Caco-2 (cell line): Measurements from ENCODE around the gene GPER1. TPM values are rescaled to one million over a fixed set of nuclear protein-coding genes. Genes with fewer than 3 reads are reported as not detected.

Experiments
- BruUV-seq: library from RNA; stranded (reverse); fragments of 400-500 nt; replicated peaks from 2 replicates; lab custom pipeline; 2021; lab: Mats Ljungman, UMichigan
- CTCF ChIA-PET: fragments of 300-600 bp; sonication (Branson Sonifier 250); formaldehyde crosslinking; loops from one replicate; lab custom pipeline; 2022; ENCODE audit warnings: antibody characterized with exemption; lab: Charles Lee
- POLR2A ChIA-PET: fragments of 300-600 bp; sonication (Branson Sonifier 250); formaldehyde crosslinking; loops from one replicate; lab custom pipeline; 2022; ENCODE audit warnings: antibody characterized with exemption; lab: Charles Lee
- DNase-seq, 2 experiments: peaks; one replicate each; pipeline versions ENCODE4 v3.0.0 to v3.0.0-alpha.2; 2020 to 2022
- H3K27me3 ChIP-seq: replicated peaks from 2 replicates; pipeline ENCODE4 v1.6.0; 2011; ENCODE audit warnings: low read length; ENCODE audit not compliant: control insufficient read depth, insufficient read depth
- H3K36me3 ChIP-seq: 2 replicates; pipeline ENCODE4 v1.5.1; 2011; ENCODE audit warnings: low read length; ENCODE audit not compliant: control insufficient read depth, insufficient read depth
- H3K4me1 ChIP-seq: fragments of 250-450 bp; sonication (Bioruptor Pico); 2 replicates; pipeline ENCODE4 v1.5.1; 2020; ENCODE audit warnings: mild to moderate bottlenecking
- H3K4me3 ChIP-seq: 2 replicates; pipeline ENCODE4 v1.5.1; 2011; ENCODE audit warnings: low read depth, mild to moderate bottlenecking, control low read depth, low read length
- H3K9me3 ChIP-seq: fragments of 250-450 bp; sonication (Bioruptor Pico); 2 replicates; pipeline ENCODE4 v1.5.1; 2020; ENCODE audit warnings: mild to moderate bottlenecking, moderate library complexity
- H3K27ac Mint-ChIP-seq: one replicate; pipeline ENCODE4 v1.8.0; 2022; ENCODE audit warnings: mixed read lengths; ENCODE audit not compliant: unreplicated experiment
- H3K27me3 Mint-ChIP-seq: one replicate; pipeline ENCODE4 v1.8.0; 2022; ENCODE audit warnings: mixed read lengths; ENCODE audit not compliant: insufficient read depth, unreplicated experiment
- H3K36me3 Mint-ChIP-seq: one replicate; pipeline ENCODE4 v1.8.0; 2022; ENCODE audit warnings: mild to moderate bottlenecking, mixed read lengths; ENCODE audit not compliant: insufficient read depth, unreplicated experiment
- H3K4me1 Mint-ChIP-seq: one replicate; pipeline ENCODE4 v1.8.0; 2022; ENCODE audit warnings: low read depth, mixed read lengths; ENCODE audit not compliant: unreplicated experiment
- H3K4me3 Mint-ChIP-seq: one replicate; pipeline ENCODE4 v1.8.0; 2022; ENCODE audit warnings: mild to moderate bottlenecking, moderate library complexity, mixed read lengths; ENCODE audit not compliant: unreplicated experiment
- H3K9me3 Mint-ChIP-seq: one replicate; pipeline ENCODE4 v1.8.0; 2022; ENCODE audit warnings: mixed read lengths; ENCODE audit not compliant: unreplicated experiment
- intact Hi-C: fragments of 100-400 bp; cut with micrococcal nuclease; formaldehyde crosslinking; loops from one replicate; pipeline ENCODE4 v1.10.0; 2022; ENCODE audit not compliant: unreplicated experiment
- total RNA-seq: library from RNA; stranded (reverse); gene quantifications from 2 replicates; pipeline ENCODE4 v1.2.3, GENCODE V29; 2022
- TF ChIP-seq, protein P1 (sequence below), 2 experiments: fragments of 200-600 bp in 1 of 2; IDR thresholded peaks; 1 replicate in 1 of 2; 2 replicates in 1 of 2; pipeline versions ENCODE4 v1.5.1 to v1.8.0; 2011 to 2022; ENCODE audit warnings: antibody characterized with exemption in 1 of 2, control low read depth in 1 of 2, inconsistent platforms in 1 of 2, low read depth in 1 of 2, low read length in 1 of 2, mild to moderate bottlenecking in 1 of 2, moderate library complexity in 1 of 2; ENCODE audit not compliant: insufficient read depth in 1 of 2, severe bottlenecking in 1 of 2, unreplicated experiment in 1 of 2

GPER1 gene
- total RNA-seq, 1 experiment from 2014 or later: 0.25 TPM

DNA sequence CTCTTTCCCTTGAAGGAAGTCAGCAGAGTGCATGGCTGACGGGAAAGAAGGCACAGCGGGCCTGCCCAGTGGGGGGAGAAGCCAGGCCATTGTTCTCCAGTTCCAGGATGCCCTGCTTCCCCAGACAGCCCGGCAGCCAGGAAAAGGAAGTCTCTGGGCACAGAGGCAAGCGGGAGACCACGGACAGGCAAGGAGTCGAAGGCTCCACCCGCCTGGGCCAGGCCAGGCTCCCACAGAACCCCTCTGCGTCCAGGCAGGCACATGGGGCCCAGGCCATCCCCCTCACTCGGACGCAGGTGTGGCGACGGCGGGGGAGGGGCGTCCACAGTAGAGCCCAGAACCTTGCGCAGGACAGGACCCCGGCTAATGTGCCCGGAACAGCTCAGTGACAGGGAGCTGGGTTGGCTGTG lies 34.9 kb upstream of the GPER1 start:
- no peaks in the 10 kb centered on the region for H3K27me3 ChIP-seq
- no TSS peak for BruUV-seq
- Mint-ChIP-seq H3K4me1 (no peaks in the 10 kb centered on the region), H3K27ac (no peak overlapping the region), H3K4me3 (no peak overlapping the region), H3K27me3 (no peaks in the 10 kb centered on the region), H3K9me3 (no peaks in the 10 kb centered on the region), H3K36me3 (peaks cover 9% of the 10 kb centered on the region)
- no peaks in the 10 kb centered on the region for H3K9me3 ChIP-seq
- TF ChIP-seq, protein P1, sequence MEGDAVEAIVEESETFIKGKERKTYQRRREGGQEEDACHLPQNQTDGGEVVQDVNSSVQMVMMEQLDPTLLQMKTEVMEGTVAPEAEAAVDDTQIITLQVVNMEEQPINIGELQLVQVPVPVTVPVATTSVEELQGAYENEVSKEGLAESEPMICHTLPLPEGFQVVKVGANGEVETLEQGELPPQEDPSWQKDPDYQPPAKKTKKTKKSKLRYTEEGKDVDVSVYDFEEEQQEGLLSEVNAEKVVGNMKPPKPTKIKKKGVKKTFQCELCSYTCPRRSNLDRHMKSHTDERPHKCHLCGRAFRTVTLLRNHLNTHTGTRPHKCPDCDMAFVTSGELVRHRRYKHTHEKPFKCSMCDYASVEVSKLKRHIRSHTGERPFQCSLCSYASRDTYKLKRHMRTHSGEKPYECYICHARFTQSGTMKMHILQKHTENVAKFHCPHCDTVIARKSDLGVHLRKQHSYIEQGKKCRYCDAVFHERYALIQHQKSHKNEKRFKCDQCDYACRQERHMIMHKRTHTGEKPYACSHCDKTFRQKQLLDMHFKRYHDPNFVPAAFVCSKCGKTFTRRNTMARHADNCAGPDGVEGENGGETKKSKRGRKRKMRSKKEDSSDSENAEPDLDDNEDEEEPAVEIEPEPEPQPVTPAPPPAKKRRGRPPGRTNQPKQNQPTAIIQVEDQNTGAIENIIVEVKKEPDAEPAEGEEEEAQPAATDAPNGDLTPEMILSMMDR (IDR thresholded peaks at IDR 0.05; ENCODE audit: insufficient read depth in 1 of 2, low read depth in 1 of 2, low read length in 1 of 2, severe bottlenecking in 1 of 2, unreplicated experiment in 1 of 2): no peak
- H3K4me1 ChIP-seq: no peaks in the 10 kb centered on the region
- H3K4me3 ChIP-seq: no peak overlapping the region
- POLR2A ChIA-PET: no interaction called here
- H3K36me3 ChIP-seq: no peaks in the 10 kb centered on the region; the same call in 1 of the 2 replicates
- DNase-seq: no peak
- CTCF ChIA-PET: no interaction called here
- intact Hi-C loops: no loop called here

DNA sequence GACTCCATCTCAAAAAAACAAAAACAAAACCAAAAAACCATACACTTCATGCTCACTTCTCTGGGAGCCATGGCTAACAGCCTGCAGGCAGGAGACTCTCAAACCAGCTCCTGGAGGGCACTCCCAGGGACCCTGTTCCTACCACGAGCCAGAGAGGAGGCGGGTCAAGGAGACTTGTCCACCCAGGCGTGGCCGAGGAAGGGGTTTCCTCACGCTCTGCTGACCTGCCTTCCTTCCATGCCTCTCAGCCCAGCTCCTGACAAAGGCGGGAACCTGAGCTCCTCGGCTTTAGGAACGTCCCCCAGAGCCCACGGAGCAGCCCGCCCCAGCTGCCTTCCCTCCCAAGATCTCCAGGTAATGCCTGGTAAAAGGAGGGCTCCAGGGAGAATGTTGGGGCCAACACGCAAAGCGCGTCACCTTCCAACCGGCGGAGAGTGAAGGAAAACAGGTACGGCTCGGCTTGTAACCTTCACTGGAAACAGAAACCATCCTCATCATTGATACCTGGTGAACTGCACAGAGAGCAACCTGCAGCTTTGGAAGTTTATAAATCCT lies 34.0 kb upstream of the GPER1 start:
- TF ChIP-seq, protein P1 (IDR thresholded peaks at IDR 0.05; ENCODE audit: insufficient read depth in 1 of 2, low read depth in 1 of 2, low read length in 1 of 2, severe bottlenecking in 1 of 2, unreplicated experiment in 1 of 2): no peak
- no TSS peak for BruUV-seq
- no peaks in the 10 kb centered on the region for H3K27me3 ChIP-seq
- CTCF ChIA-PET: interaction anchor here (0.5 kb wide), 1 partner anchor 451 kb away, joined by 3 read pairs; no protein-coding TSS in a partner anchor
- peaks cover 3% of the 10 kb centered on the region; the same call in 1 of the 2 replicates for H3K9me3 ChIP-seq
- DNase-seq: no peak
- intact Hi-C loops: no loop called here
- Mint-ChIP-seq H3K36me3 (peaks cover 13% of the 10 kb centered on the region), H3K4me3 (no peak overlapping the region), H3K4me1 (no peaks in the 10 kb centered on the region), H3K27me3 (no peaks in the 10 kb centered on the region), H3K27ac (no peak overlapping the region), H3K9me3 (no peaks in the 10 kb centered on the region)
- no peak overlapping the region for H3K4me3 ChIP-seq
- no peaks in the 10 kb centered on the region for H3K4me1 ChIP-seq
- POLR2A ChIA-PET: no interaction called here
- no peaks in the 10 kb centered on the region; the same call in 1 of the 2 replicates for H3K36me3 ChIP-seq

DNA sequence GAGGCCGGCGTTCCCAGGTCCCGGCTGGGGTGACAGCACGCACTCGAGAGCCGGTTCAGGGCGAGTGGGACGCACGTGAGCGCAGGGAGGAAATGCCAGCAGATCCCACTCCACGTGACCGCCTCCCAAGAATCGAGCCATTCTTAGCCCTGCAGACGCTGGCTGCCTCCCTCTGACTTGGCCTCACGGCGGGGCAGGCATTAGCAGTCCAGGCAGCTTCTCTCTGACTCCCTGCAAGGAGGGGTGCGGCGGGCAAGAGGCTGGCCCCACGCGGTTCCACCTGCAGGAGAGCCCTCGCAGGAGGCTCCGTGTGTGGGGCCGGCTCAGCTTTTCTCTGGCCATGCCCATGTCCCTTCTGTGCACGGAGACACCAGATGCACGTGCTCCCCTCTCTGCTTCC lies 33.5 kb upstream of the GPER1 start:
- no TSS peak for BruUV-seq
- peaks cover 5% of the 10 kb centered on the region; the same call in 1 of the 2 replicates for H3K9me3 ChIP-seq
- H3K4me1 Mint-ChIP-seq: no peaks in the 10 kb centered on the region
- H3K36me3 Mint-ChIP-seq: peaks cover 13% of the 10 kb centered on the region
- H3K27me3 Mint-ChIP-seq: no peaks in the 10 kb centered on the region
- TF ChIP-seq, protein P1 (IDR thresholded peaks at IDR 0.05; ENCODE audit: insufficient read depth in 1 of 2, low read depth in 1 of 2, low read length in 1 of 2, severe bottlenecking in 1 of 2, unreplicated experiment in 1 of 2): no peak
- no peak overlapping the region for H3K4me3 ChIP-seq
- ChIA-PET POLR2A (no interaction called here), CTCF (no interaction called here)
- DNase-seq: no peak
- H3K4me1 ChIP-seq: no peaks in the 10 kb centered on the region
- H3K4me3 Mint-ChIP-seq: no peak overlapping the region
- intact Hi-C loops: no loop called here
- H3K27me3 ChIP-seq: no peaks in the 10 kb centered on the region
- no peaks in the 10 kb centered on the region; the same call in 1 of the 2 replicates for H3K36me3 ChIP-seq
- H3K9me3 Mint-ChIP-seq: no peaks in the 10 kb centered on the region
- H3K27ac Mint-ChIP-seq: no peak overlapping the region
